NOMO-1 (cell line): ENCODE results near the gene SCN8A.
"Not testable (repeated sequence)": the region's sequence is repeated elsewhere in the genome, so short reads cannot be mapped to it uniquely, and the experiment has no call there.

ENCODE experiments used
- DNase-seq, 2 experiments: peaks; one replicate each; lab custom pipeline; 2025; ENCODE audit not compliant: unreplicated experiment in 2 of 2; lab: John Stamatoyannopoulos, UW

The SCN8A gene

GRCh38 chr12:51827925-51828818, 237.1 kb downstream of the SCN8A start:
- DNase-seq = peak; percentile 35 to 51

- DNase-seq = no peak
Measured at GRCh38 chr12:51829011-51829481, 238.0 kb downstream of the SCN8A start.

GRCh38 chr12:51829641-51830040, 238.6 kb downstream of the SCN8A start:
- DNase-seq = no peak

GRCh38 chr12:51831817-51832216, 240.8 kb downstream of the SCN8A start:
- not testable (repeated sequence) for DNase-seq

GRCh38 chr12:51832354-51833107, 241.5 kb downstream of the SCN8A start:
- peak; percentile 78 to 83 for DNase-seq

- DNase-seq = no peak
Measured at GRCh38 chr12:51833448-51834227, 242.6 kb downstream of the SCN8A start.

GRCh38 chr12:51834411-51834810, 243.4 kb downstream of the SCN8A start:
- DNase-seq = no peak

- no peak for DNase-seq
Measured at GRCh38 chr12:51836041-51836826, 245.2 kb downstream of the SCN8A start.

- no peak for DNase-seq
Measured at GRCh38 chr12:51836827-51837173, 245.8 kb downstream of the SCN8A start.

- no peak for DNase-seq
Measured at GRCh38 chr12:51837286-51837685, 246.3 kb downstream of the SCN8A start.

GRCh38 chr12:51838036-51838435, 247.0 kb downstream of the SCN8A start:
- no peak for DNase-seq

- no peak for DNase-seq
Measured at GRCh38 chr12:51838762-51839161, 247.7 kb downstream of the SCN8A start.

- DNase-seq = no peak
Measured at GRCh38 chr12:51839310-51839947, 248.4 kb downstream of the SCN8A start.

GRCh38 chr12:51840966-51841365, 249.9 kb downstream of the SCN8A start:
- DNase-seq = no peak

- no peak for DNase-seq
Measured at GRCh38 chr12:51841727-51842126, 250.7 kb downstream of the SCN8A start.

GRCh38 chr12:51844854-51845253, 253.8 kb downstream of the SCN8A start:
- DNase-seq = no peak

GRCh38 chr12:51845482-51845881, 254.4 kb downstream of the SCN8A start:
- no peak for DNase-seq

- DNase-seq = no peak
Measured at GRCh38 chr12:51846271-51846691, 255.2 kb downstream of the SCN8A start.

GRCh38 chr12:51846911-51847642, 256.0 kb downstream of the SCN8A start:
- no peak for DNase-seq
